T follicular helper cell (primary cell): Measurements from ENCODE around the gene NEK1.
"Not testable (repeated sequence)": the region's sequence is repeated elsewhere in the genome, so short reads cannot be mapped to it uniquely, and the experiment has no call there.

ENCODE experiments used
- DNase-seq: peaks from one replicate; pipeline ENCODE4 v3.0.0-alpha.2; 2020; ENCODE audit warnings: low read depth

The NEK1 gene

DNA sequence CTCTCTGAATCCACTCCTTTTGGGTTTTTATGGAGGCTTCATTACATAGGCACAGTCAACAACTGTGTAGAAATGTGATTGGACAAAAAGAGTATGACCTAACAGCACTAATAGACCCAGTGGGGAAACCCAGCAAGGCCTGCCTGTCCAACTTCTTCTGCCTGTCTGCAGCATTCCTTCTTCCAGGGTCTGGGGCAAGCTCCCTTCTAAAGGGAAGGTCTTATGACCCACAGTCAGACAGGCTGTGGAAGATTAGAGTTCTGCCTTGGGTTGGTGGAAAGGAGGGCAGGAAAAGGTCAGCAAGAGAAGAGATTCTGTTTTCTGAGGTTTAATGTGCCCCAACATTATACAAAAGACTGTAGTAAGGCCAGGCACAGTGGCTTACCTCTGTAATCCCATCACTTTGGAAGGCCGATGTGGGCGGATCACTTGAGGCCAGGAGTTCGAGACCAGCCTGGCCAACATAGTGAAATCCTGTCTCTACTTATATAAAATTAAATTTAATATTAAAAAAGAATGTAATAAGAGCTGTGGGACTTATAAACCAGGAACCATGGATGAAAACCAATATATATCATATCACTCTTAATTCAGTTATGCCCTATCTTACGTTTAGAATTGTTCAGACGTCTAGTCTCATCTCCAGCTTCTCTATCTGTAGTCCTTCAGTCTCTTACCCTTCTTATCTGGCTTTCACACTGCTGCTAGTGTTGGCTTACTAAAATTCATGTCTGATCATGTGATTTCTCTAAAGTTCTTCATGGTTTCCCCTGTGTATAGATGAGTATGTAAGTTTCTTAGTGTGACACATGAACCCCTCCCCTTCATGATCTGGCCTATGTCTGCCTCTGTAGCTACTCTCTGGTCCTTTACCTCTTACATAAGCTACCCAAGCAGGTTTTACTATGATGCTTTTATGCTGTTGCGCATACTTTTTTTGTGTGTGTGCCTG lies 14.2 kb upstream of the NEK1 start:
- no peak for DNase-seq

DNA sequence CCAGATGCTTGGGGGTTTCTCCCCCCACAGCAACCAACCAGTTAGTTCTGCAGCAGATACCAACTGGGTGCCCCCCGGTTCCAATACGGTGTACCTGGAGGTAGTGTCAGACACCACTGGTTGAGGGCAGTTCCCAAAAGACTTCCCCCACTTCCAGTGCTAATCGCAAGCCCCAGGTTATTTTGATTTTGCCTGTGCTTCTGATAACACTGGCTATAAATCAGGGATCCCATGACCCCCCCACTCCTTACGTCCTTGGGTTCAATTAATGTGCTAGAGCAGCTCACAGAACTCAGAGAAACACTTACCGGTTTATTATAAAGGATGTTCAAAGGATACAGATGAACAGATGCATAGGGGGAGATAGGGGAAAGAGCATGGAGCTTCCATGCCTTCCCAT lies 13.5 kb upstream of the NEK1 start:
- no peak for DNase-seq

DNA sequence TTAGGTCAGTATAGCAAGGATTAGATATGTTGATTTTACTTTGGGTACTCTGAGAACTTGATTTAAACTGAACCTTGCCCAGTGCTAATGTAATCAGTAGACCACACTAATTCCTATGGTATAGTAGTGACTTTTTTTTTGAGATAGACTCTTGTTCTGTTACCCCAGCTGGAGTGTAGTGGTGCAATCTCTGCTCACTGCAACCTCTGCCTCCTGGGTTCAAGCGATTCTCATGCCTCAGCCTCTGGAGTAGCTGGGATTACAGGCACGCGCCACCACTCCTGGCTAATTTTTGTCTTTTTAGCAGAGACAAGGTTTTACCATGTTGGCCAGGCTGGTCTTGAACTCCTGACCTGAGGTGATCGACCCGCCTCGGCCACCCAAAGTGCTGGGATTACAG lies 11.6 kb upstream of the NEK1 start:
- DNase-seq = not testable (repeated sequence)

DNA sequence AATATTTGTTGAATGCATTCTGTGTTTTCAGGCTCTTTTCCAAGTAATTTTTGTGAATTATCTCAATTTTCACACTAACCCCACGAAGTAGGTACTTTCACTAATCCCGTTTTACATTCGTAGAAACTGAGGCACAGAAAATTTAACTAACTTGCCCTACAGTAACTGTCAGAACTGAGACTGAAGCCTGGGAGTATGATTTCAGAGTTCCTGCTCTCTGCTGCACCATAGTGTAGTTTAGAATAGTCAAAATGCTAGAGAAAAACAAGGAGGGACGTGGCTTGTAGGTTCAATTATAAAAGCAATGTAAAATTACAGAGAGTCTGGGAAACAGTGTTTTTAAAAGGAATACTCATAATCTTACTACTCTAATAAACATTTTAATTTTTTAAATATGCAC lies 10.2 kb upstream of the NEK1 start:
- DNase-seq = no peak

DNA sequence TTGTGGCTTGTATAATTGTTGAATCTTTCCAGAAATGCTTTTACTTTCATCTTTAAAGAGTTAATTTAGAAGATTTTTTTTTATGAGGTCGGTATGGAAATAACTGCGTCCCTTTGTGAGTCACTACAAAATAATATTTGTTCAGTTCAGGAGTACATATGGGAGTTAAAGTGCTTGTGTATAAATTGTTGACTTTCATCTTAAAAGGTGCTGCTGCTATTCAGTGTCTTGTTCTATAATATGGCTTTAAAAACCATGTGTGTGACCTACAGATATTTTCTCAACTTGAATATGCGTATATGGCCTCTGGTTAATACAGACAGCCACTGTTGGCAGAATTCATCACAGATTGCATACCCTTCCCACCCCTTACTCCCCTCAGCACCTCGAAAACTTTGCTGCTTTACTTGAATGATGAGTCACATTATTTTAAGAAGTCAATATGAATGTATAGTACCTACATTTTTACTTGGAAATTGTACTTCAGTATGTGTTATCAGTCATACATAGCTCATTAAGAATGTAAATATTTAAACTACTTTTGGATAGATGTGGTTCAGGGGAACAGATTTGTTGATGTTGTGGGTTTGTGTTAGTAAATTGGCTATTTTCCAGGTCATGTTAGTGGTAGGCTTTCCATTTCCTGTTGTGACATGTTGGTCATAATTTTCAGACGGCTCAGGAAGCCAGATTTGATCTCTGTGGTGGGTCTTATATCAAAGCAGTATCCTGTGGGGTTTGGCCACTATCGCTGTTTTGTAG lies 9.5 kb upstream of the NEK1 start:
- DNase-seq = peak; percentile 14

DNA sequence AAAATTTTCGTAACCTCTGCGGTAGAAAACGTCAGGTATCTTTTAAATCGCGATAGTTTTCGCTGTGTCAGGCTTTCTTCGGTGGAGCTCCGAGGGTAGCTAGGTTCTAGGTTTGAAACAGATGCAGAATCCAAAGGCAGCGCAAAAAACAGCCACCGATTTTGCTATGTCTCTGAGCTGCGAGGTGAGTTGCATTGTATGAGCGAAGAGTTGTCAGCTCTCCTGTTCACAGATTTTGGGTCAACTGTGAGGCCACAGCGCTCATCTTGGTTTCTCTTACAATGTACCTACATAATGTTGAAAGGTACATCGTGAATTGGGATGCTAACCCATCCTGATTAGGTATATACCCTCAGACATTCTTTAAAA lies 8.5 kb upstream of the NEK1 start:
- DNase-seq = no peak

DNA sequence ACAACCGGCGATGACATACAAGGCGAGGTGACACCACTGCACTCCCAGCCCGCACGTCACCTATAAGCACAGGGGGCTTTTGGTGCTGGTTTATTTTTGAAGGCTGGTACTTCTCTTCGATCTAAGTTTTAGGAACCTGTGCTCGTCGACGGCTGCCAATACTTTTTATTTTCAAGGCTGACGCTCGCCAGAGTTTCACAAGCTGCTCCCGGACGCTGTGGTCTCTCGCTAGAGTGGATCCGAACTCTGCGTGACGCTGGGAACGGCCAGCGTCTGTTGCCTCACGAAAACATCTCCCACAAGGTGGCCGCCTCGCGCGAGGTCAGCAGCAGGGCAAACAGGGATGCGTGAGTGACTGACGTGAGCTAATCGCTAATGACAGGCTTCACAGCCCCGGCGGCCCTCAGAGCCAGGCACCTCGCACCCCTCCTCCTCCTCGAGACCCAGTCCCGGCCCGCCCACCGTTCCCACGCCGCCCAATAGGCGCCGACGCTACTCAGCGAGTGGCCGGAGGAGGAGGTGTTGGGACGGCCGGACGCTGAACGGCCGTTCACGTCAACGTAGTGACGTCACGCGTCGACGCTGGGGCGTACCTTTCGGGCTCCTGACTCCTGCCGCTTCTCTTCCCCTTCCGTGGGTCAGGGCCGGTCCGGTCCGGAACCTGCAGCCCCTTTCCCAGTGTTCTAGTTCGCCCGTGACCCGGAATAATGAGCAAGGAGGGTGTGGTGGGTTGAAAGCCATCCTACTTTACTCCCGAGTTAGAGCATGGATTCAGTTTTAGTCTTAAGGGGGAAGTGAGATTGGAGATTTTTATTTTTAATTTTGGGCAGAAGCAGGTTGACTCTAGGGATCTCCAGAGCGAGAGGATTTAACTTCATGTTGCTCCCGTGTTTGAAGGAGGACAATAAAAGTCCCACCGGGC lies 7.8 kb upstream of the NEK1 start, which contains the start of gene CLCN3:
Gene CLCN3 (plus strand): TSS at position 621 of the 922 bp plus-strand sequence. CDS start 15,351 bp downstream, outside the sequence.
- peak; percentile 64 for DNase-seq

DNA sequence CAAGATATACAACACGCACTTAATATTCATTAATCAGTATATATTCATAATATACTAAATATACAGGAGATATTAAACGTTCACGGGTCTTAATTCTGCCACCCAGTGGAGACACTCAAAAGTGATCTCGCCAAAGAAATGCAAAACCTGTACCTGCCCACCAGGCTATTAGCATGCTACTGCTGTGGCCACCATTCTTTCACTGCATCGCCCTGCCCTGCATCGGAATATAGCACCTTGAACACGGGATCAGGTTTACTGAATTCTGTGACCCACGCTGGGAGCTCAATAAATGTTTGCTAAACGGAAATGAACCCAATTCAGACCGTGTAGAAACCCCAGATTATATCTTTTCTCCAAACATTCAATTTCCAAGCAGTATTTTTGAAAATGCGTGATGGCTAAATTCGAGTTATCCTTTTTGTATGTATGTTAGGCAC lies 7.2 kb upstream of the NEK1 start:
- DNase-seq = peak; percentile 33

DNA sequence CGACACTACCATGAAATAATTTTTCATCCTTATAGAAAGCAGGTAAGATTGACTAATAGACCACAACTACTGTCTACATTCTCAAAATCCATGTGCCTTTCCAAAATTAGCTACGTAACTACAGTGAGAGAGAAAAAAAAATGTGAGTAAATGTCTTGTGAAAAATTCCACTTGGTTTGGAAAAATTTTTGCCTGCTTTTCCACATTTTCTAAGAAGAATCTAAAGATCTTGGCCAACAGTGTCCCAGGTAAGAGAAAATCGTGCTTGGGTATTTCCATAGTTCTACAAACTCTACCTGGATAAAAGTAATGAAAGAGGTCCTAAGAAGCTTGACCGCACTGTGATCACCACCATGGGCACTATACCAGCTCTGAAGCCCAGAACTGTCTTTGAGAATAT lies 6.6 kb upstream of the NEK1 start:
- DNase-seq = no peak

DNA sequence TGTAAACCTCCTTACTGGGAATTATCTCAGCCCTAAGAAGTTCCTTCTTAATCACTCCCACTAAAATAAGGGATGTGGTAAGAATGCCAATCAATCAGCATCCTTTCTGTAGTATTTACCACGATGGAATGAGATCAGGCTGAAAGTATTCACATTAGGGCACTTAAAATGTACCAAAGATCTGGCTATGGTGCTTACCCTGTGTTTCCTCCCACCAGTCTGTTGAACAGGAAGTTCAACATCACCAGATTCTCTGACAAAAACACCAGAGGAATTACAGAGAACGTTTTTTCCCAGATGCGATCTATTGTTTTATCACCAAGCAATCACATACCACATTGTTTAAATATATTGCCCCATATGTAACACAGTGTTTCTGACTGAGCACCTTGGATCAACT lies 5.9 kb upstream of the NEK1 start:
- DNase-seq = no peak

DNA sequence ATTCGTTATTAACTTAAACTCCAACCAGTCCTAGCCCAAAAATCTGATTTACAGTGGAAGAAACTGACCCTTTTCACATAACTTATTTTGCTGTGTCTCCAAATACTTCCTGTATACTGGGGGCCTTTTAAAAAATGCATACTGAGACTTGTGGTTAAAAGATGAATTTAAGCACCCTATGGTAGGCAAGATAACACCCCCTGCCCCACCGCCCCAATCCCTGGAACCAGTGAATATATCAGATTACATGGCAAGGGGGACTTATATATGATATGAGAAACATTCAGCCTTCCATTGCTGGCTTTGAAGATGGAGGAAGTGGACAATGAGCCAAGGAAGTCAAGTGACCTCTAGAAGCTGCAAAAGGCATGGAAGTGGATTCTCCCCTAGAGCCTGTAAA lies 4.9 kb upstream of the NEK1 start:
- no peak for DNase-seq

DNA sequence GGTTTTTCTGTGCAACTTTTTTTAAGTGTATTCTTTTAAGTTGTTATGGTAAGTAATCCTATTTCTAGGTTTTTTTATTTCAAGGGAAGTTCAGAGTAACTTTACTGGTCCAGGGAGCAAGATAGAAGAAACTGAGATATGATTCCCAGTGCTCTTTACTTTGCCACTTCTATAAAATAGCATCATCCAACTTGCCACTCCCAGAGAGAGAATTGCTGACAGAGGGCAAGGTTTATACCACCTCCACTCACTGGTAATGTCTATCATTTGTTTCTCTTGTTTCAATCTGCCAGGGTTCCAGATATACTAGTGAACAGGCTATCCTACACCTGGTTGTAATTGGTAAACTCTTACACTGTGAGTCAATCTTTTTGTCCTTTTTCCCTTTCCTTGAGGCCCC lies 4.5 kb upstream of the NEK1 start:
- DNase-seq = no peak

DNA sequence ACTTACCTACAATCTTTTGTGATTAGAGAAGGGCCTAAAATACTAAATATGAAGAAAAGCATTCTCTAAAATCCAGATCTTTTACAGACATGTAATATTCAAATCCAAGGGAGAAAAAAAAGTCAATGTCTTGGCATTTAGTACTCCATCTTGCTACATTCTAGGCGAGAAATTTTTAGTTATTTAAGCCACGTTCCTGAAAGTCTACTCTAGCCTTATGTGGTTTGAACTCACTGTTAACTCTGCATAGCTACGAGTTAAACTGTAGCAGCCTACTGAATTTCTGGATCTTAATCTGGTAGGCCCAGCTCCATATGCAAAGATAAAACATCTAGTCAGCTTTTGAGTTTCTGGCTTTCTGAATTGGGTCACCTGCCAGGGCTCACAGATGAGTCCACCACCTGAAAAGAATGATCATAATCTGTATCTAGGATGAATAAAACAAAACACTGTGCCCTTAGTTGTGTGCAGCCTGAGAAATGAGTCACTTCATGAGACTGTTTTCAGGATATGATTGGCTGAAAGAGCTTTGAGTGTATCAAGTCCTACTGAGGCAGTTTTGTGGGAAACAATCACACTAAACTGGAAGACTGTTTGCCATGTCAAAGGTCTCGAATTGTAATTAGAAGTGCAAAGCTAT lies 3.2 kb upstream of the NEK1 start:
- no peak for DNase-seq

DNA sequence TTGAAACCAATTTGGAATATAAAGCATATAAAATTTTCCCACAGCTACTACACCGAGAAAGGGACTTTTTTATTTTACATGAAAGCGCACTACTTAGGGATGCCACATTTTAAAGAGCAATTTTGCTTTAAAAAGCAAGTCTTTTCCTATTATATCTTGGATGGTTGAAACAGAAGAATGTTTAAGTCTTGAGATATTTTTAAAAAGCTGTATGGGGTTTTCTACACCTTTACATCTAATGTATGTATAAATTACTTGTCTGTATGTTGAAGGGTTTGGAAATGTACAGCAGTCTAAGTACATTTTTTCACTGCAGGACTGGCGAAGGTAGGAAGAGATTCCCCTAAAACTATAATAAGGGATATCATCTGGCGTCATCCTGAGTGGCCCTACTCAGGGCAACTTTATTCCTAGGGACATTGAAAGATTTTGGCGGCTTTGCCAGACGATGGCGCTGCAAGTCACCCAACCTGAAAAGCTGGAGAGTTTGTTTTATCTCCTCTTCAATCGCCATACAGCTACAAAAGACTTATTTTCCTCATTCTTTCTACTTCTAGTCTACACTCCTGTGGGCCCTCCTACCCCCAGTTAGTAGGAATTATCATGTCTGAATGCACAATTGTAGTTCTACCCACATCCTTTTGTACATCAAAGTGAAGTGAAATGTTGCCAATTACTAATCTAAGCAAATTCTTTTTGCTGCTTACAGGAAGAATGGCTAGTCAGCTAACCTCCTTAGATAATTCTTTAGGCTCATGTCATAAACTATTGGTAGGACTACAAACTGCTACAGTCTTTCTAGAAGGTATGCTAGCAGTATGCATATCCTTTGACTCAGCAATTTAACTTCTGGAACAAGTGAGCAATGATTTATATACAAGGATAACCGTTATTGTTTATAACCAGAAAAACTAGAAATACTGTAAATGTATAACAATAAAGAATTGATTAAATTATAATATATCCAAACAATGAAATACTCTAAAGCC lies 782 bp upstream of the NEK1 start:
- peak; percentile 55 for DNase-seq

DNA sequence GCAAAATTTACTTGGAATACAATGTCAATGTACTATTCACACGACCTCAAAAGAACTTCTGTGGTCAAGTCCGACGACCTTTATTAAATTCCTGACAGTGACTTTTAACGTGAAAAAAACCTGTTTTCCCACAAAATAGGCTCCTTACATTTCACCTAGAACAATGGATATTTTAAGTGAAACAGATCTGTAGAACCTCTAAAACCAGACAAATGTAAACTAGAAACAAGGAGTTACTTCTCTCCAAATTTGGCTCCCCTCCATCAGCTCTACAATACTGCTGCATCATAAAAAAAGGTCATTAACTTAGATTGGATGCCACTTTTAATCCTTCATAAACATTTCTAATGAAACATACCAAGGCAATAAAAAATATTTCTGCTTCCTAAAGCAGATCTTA lies 1.2 kb downstream of the NEK1 start:
- DNase-seq = no peak

DNA sequence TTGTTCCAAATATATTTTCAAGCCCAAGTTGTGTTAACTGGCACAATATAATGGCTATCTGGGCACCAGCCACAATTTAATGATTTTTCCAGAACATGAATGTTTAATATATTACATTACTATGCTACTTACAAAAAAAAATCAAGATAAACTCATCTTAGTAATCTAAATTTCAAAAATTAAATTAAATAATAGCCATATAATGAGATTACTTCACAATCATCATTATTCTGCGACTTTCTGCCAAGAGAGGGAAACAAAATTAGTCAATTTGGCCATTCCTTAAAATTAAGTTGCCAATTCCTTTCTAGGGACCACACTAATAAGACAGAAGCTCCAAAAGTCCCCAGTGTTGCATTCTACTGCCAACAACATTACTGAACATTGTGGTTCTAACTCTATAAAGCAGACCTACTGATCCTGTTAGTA lies 7.5 kb downstream of the NEK1 start:
- no peak for DNase-seq

DNA sequence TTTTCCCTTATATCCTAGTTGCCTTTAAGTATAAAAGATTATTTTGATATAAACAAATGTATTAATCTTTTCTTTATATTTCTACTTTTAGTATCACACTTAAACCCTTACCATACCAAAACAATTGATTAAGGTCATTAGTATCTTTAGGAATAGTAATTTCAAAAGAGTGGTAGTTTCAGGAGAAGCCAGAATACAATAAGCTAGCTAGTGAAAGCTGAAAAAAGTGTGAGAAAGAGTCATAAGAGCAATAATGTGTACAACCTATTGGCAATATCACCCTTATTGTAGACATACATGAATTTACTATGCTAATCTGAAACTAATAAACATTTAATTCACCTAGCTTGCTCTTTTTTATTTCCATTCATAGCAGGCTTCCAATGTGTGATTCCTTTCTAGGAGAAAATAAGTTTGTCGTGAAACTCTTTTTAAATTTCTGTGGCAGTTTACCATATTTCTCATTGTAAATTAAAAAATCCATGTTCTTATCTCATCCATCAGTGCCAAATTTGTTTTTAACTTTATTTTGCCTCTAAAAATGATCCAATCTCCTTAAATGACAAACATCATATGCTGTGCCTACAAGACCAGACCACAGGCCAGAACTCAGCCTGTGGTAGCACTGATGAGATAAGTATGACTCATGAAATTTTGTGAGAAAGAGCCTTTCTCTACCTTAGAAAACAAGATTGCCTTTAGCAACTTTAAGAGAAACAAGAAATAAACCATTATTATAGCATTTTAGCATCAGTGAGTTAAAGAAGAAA lies 8.1 kb downstream of the NEK1 start:
- no peak for DNase-seq

DNA sequence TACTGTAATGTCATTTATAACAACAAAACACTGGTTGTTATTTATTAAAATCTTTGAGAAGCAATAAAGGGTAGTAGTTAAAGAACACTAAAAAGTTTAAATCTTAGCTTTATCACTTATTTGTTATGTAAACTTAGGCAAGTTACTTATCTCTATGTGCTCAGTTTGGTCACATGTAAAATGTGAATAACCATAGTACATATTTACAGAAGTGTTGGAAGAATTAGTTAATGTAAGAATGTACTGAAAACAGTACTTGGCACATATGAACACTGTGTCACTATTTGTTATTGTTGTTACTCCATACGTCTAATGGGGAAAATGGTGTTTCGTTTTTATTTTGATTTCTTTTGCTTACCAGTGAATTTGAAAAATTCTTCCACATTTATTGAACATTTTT lies 9.1 kb downstream of the NEK1 start:
- no peak for DNase-seq

DNA sequence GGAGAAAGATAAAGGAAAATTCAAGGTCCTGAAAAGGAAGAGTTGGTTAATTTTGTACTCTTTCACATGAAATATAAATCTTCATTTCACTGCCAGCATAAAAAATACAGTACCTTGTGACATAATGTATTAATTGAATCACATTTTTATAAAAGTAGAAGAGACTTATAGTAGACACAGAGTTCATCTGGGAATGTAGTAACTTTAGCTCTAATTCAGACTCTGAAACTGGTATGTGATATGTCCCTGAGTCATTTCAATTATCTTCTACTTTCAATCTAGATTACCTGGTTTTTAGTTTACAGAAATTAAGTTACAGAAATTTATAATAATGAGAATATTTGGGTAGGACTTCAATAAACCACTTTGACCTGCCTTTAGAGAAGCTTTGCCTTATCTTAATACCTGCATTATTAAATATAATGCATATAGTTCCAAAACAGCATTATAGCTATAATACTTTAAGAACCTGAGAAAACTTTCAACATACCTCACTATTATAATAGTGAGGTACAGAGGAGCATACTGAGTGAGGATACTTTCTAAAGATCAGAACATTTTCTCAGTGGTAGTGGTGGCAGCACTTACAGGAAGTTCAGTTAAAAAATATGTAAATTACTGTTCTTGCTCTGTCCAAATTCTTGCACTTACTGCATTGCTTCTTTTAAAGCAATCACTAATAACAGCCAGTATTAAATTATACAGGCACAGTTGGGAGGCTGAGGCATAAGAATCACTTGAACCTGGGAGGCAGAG lies 11.2 kb downstream of the NEK1 start:
- no peak for DNase-seq
